ENCODE data around the gene PRTN3.

GRCh38 chr19:844546-844971 is 3.8 kb downstream of the PRTN3 start:
- no peak for TF ChIP-seq CTCF (IDR thresholded peaks at IDR 0.05; ENCODE audit: low read depth, low read length, missing input control)
- no peak for TF ChIP-seq TAF1 (conservative IDR thresholded peaks at IDR 0.05)
- no peak for TF ChIP-seq GABPA (IDR thresholded peaks at IDR 0.05 in 1 of 2, conservative IDR thresholded peaks at IDR 0.05 in 1 of 2)
- no peak for TF ChIP-seq RXRA (IDR thresholded peaks at IDR 0.05)
- TF ChIP-seq YY1 (IDR thresholded peaks at IDR 0.05), result no peak

All from liver (tissue), 3 donors.